ENCODE results near the gene RAB11FIP3.
"Not testable (repeated sequence)": the region's sequence is repeated elsewhere in the genome, so short reads cannot be mapped to it uniquely, and the experiment has no call there.

The RAB11FIP3 gene, protein sequence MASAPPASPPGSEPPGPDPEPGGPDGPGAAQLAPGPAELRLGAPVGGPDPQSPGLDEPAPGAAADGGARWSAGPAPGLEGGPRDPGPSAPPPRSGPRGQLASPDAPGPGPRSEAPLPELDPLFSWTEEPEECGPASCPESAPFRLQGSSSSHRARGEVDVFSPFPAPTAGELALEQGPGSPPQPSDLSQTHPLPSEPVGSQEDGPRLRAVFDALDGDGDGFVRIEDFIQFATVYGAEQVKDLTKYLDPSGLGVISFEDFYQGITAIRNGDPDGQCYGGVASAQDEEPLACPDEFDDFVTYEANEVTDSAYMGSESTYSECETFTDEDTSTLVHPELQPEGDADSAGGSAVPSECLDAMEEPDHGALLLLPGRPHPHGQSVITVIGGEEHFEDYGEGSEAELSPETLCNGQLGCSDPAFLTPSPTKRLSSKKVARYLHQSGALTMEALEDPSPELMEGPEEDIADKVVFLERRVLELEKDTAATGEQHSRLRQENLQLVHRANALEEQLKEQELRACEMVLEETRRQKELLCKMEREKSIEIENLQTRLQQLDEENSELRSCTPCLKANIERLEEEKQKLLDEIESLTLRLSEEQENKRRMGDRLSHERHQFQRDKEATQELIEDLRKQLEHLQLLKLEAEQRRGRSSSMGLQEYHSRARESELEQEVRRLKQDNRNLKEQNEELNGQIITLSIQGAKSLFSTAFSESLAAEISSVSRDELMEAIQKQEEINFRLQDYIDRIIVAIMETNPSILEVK

DNA sequence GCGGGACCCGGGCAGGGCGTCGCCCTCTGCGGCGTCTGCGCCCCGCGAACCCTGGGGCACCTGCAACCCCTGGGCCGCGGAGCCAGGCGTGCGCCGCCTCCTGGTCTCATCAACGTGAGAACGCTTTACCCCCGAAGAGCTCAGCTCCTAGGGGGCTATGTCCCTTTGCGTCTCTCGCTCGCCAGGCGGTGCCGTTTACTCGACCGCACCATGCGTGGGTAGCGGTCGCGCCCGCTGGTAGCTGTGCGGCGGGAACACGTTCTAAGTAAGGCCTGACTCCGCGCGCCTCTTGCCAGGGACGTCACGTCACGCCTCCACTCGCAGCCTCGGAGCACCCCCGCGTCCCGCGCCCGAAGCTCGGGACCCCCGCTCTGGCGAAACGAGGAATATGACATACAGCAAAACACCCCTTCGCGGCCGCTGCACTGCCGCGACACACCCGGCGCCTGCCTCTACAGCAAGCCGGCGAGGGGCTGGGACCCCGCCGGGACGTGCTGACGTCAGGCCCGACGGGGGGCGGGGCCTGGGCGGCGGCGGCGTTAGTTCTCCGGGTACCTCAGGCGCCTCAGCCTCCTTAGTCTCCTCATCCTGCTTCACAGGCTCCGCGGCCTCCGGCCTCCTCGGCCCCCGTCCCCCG, at the start of gene RAB11FIP3:
TSS of gene RAB11FIP3 (plus strand) at position 568 of the 637 bp plus-strand sequence. CDS start 358 bp downstream, outside the sequence.
- peak within 1 kb of the TSS; percentile 93 for H3K4me3 ChIP-seq (ENCODE audit: low read depth, low read length)
- peak; percentile 42 for DNase-seq (ENCODE audit: low read depth)
- TF ChIP-seq, protein P1, sequence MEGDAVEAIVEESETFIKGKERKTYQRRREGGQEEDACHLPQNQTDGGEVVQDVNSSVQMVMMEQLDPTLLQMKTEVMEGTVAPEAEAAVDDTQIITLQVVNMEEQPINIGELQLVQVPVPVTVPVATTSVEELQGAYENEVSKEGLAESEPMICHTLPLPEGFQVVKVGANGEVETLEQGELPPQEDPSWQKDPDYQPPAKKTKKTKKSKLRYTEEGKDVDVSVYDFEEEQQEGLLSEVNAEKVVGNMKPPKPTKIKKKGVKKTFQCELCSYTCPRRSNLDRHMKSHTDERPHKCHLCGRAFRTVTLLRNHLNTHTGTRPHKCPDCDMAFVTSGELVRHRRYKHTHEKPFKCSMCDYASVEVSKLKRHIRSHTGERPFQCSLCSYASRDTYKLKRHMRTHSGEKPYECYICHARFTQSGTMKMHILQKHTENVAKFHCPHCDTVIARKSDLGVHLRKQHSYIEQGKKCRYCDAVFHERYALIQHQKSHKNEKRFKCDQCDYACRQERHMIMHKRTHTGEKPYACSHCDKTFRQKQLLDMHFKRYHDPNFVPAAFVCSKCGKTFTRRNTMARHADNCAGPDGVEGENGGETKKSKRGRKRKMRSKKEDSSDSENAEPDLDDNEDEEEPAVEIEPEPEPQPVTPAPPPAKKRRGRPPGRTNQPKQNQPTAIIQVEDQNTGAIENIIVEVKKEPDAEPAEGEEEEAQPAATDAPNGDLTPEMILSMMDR (IDR thresholded peaks at IDR 0.05; ENCODE audit: low read depth, low read length, missing control alignments) = peak; percentile 27

DNA sequence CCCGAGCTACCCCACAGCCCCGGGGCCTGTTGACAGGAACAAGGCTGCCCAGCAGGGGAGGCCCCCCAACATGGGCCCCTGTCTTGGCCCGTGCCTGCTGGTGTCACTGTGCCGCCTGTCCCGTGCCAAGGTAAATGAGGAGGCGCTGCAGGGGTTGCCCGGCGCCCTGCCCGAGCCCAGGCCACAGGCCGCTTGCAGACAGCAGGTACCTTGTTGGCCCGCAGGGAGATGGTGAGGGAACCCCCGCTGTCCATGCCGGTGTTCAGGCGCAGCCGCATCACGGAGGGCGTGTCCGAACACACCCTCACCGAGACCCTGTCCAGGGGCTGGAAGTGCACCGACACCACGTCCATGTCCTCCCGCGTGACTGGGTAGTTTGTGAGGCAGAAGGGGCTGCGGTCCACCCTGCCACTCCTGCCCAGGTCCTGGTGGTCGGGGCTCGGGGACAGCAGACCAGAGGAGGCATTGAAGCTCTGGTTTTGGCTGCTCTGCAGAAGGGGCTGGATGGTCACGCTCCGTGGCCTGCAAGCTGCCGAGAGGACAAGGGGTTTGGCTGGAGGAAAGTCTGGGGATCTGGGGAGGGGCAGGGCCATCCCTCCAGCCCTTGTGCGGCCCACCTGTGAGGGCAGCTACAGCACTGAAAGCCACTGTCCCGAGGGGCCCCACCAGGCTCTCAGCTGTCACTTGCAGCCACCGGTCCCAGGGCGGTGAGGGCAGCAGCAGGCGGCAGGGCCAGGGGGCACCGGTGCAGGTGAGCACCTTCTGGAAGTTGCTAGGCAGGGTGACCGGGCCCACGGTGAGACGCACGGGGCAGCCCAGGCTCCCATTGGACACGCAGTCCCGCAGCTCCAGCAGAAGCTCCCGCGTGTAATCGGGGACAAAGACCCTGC, 49.3 kb upstream of the RAB11FIP3 start:
- H3K4me3 ChIP-seq (ENCODE audit: low read depth, low read length) = no peak overlapping the region
- DNase-seq (ENCODE audit: low read depth) = no peak
- TF ChIP-seq, protein P1 (IDR thresholded peaks at IDR 0.05; ENCODE audit: low read depth, low read length, missing control alignments) = no peak

DNA sequence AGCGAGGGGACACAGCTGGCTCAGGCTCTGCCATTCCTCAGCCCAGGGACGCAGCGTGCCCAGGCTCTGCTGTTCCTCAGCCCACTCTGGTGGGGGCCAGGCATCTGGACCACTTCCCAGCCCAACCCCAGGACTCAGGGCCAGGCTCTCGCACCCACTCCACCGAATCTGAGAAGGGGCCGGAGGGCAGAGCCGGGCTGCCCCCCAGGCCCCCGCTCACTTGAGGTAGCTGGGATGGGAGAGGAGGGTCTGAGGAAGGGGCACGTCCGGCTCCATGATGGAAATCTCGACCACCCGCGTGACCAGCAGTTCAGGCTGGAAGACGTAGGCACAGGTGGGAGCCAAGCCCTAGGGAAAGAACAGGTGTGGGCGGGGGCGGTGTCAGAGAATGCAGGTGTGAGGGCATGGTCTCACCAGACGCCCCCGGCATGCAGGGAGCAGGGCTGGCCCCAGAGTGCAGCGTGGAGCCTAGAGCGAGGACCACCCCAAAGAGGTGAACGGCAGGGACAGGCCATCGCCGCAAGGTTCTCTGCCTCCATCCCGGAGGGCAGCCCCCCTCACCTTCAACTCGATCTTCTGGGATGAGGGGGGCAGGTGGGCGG, 48.5 kb upstream of the RAB11FIP3 start:
- TF ChIP-seq, protein P1 (IDR thresholded peaks at IDR 0.05; ENCODE audit: low read depth, low read length, missing control alignments) = no peak
- no peak overlapping the region for H3K4me3 ChIP-seq (ENCODE audit: low read depth, low read length)
- no peak for DNase-seq (ENCODE audit: low read depth)

DNA sequence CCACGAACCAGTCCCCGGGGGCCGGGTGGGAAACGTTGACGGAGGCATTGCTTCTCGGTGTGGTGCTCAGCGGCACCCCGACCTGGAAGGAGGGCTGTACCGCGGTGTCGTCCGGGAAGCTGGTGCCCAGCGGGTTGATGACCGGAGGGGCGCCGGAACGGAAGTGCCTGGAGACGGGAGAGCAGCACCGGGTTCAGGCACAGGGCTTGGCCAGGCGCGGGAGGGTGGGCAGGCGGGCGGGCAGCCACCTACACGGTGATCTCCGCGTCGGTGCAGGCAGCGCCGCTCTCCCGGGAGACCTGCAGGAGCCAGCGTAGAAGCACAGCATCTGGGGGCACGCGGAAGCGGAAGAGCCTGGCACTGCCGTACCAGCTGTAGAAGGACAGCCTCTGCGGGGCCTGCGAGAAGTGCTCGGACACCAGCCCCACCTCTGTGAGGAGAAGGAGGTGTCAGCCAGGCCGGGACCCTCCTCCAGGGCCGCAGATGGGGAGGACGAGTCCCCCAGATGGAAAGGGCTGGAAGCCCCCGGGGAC, 48.0 kb upstream of the RAB11FIP3 start:
- no peak overlapping the region for H3K4me3 ChIP-seq (ENCODE audit: low read depth, low read length)
- no peak for DNase-seq (ENCODE audit: low read depth)
- TF ChIP-seq, protein P1 (IDR thresholded peaks at IDR 0.05; ENCODE audit: low read depth, low read length, missing control alignments) = no peak

DNA sequence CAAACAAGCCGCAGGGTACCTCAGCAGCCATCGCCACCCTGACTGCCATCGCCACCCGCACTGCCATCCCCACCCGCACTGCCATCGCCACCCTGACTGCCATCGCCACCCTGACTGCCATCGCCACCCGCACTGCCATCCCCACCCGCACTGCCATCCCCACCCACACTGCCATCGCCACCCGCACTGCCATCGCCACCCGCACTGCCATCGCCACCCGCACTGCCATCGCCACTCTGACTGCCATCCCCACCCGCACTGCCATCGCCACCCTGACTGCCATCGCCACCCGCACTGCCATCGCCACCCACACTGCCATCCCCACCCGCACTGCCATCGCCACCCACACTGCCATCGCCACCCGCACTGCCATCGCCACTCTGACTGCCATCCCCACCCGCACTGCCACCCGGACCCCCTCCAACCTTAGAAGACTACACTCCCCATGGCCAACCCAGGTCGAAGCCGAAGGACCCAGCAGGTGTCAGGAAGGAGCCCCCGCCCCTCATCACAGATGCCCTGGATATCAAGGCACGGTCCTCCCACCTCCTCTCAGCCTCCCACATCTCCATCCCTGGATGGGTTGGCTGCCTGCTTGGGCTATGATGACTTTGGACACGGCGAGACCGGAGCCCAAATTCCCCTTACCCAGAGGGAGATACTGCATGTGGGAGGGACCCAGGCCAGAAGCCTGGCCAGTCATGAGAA, 47.2 kb upstream of the RAB11FIP3 start:
- not testable (repeated sequence) for H3K4me3 ChIP-seq (ENCODE audit: low read depth, low read length)

DNA sequence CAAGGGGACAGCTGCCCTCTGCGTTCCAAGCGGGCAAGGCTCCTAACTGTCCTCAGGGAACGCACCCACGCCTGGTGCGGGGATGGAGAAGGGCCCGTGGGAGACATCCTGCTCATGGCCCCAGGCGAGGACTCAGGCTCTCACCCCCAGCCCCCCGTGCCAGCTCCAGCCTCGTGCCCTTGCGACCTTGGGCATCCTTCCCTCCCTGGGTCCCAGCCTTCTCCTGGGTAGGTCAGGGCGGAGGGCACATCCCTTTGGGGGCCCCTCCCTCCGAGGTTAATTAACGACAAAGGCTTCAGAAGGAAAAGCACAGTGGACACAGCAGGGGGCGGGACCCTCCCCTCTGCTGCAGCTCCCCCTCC, 46.6 kb upstream of the RAB11FIP3 start:
- no peak overlapping the region for H3K4me3 ChIP-seq (ENCODE audit: low read depth, low read length)
- TF ChIP-seq, protein P1 (IDR thresholded peaks at IDR 0.05; ENCODE audit: low read depth, low read length, missing control alignments) = no peak
- DNase-seq (ENCODE audit: low read depth) = no peak

More for the DNA sequence above, 47.2 kb upstream of the RAB11FIP3 start:
- DNase-seq (ENCODE audit: low read depth) = not testable (repeated sequence)

All from GM12864 (cell line).